Measurements from ENCODE around the gene TINCR. TPM values are rescaled to one million over a fixed set of nuclear protein-coding genes. Genes with fewer than 3 reads are reported as not detected.

Gene TINCR
- total RNA-seq, 1 experiment from 2014 or later, result 0.85 TPM

DNA sequence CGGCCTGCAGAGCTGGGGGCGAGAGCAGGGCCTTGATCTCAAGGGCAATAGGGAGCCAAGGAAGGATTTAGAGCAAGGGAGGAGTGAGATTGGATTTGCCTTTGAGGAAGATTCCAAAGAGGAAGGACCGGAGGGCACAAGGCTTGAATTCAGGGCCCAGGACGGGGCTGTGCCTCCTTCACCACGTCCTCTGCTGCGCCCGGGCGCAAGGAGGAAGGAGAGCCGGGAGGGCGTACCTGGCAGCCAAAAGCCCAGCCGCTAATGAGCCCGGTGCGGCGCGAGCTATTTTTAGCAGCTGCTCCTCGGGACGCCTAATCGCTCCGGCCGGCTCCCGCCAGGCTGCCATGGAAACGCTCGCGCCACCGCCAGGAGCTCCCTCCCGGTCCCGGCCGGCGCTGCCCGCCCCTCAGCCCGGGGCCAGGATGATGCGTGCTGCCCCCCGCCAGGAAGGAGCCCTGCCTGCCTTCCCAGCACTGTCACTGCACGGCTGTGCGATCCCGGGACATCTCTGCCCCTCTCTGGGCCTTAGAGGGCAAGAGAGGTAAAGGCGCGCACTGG is 31.3 kb downstream of the TINCR start (continued):
- TF ChIP-seq, protein P1, sequence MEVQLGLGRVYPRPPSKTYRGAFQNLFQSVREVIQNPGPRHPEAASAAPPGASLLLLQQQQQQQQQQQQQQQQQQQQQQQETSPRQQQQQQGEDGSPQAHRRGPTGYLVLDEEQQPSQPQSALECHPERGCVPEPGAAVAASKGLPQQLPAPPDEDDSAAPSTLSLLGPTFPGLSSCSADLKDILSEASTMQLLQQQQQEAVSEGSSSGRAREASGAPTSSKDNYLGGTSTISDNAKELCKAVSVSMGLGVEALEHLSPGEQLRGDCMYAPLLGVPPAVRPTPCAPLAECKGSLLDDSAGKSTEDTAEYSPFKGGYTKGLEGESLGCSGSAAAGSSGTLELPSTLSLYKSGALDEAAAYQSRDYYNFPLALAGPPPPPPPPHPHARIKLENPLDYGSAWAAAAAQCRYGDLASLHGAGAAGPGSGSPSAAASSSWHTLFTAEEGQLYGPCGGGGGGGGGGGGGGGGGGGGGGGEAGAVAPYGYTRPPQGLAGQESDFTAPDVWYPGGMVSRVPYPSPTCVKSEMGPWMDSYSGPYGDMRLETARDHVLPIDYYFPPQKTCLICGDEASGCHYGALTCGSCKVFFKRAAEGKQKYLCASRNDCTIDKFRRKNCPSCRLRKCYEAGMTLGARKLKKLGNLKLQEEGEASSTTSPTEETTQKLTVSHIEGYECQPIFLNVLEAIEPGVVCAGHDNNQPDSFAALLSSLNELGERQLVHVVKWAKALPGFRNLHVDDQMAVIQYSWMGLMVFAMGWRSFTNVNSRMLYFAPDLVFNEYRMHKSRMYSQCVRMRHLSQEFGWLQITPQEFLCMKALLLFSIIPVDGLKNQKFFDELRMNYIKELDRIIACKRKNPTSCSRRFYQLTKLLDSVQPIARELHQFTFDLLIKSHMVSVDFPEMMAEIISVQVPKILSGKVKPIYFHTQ (CRISPR knock-in tag; IDR thresholded peaks at IDR 0.05), result no peak
- TF ChIP-seq ZBTB21 (CRISPR knock-in tag; IDR thresholded peaks at IDR 0.05; ENCODE audit: borderline replicate concordance) (peak; percentile 71; the same call in 1 of the 2 replicates), GRHL2 (CRISPR knock-in tag; IDR thresholded peaks at IDR 0.05; ENCODE audit: insufficient replicate concordance, severe bottlenecking) (no peak), FOXP1 (CRISPR knock-in tag; IDR thresholded peaks at IDR 0.05; ENCODE audit: borderline replicate concordance) (no peak), SP1 (CRISPR knock-in tag; conservative IDR thresholded peaks at IDR 0.05) (peak; percentile 58), MXD4 (CRISPR knock-in tag; IDR thresholded peaks at IDR 0.05; ENCODE audit: borderline replicate concordance) (no peak), CBFB (CRISPR knock-in tag; IDR thresholded peaks at IDR 0.05; ENCODE audit: low read depth) (peak; percentile 36; the same call in 1 of the 2 replicates), ZNF263 (CRISPR knock-in tag; IDR thresholded peaks at IDR 0.05; ENCODE audit: low read depth) (peak; percentile 45; the same call in 1 of the 2 replicates), HMGA2 (CRISPR knock-in tag; IDR thresholded peaks at IDR 0.05) (no peak), ZNF138 (CRISPR knock-in tag; conservative IDR thresholded peaks at IDR 0.05) (0 out of 2 replicates have a peak, but pooled peaks have one; percentile 40), ZNF416 (CRISPR knock-in tag; IDR thresholded peaks at IDR 0.05) (no peak)
- TF ChIP-seq, protein P2, sequence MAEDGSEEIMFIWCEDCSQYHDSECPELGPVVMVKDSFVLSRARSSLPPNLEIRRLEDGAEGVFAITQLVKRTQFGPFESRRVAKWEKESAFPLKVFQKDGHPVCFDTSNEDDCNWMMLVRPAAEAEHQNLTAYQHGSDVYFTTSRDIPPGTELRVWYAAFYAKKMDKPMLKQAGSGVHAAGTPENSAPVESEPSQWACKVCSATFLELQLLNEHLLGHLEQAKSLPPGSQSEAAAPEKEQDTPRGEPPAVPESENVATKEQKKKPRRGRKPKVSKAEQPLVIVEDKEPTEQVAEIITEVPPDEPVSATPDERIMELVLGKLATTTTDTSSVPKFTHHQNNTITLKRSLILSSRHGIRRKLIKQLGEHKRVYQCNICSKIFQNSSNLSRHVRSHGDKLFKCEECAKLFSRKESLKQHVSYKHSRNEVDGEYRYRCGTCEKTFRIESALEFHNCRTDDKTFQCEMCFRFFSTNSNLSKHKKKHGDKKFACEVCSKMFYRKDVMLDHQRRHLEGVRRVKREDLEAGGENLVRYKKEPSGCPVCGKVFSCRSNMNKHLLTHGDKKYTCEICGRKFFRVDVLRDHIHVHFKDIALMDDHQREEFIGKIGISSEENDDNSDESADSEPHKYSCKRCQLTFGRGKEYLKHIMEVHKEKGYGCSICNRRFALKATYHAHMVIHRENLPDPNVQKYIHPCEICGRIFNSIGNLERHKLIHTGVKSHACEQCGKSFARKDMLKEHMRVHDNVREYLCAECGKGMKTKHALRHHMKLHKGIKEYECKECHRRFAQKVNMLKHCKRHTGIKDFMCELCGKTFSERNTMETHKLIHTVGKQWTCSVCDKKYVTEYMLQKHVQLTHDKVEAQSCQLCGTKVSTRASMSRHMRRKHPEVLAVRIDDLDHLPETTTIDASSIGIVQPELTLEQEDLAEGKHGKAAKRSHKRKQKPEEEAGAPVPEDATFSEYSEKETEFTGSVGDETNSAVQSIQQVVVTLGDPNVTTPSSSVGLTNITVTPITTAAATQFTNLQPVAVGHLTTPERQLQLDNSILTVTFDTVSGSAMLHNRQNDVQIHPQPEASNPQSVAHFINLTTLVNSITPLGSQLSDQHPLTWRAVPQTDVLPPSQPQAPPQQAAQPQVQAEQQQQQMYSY (CRISPR knock-in tag; IDR thresholded peaks at IDR 0.05), result no peak
- TF ChIP-seq, protein P3, sequence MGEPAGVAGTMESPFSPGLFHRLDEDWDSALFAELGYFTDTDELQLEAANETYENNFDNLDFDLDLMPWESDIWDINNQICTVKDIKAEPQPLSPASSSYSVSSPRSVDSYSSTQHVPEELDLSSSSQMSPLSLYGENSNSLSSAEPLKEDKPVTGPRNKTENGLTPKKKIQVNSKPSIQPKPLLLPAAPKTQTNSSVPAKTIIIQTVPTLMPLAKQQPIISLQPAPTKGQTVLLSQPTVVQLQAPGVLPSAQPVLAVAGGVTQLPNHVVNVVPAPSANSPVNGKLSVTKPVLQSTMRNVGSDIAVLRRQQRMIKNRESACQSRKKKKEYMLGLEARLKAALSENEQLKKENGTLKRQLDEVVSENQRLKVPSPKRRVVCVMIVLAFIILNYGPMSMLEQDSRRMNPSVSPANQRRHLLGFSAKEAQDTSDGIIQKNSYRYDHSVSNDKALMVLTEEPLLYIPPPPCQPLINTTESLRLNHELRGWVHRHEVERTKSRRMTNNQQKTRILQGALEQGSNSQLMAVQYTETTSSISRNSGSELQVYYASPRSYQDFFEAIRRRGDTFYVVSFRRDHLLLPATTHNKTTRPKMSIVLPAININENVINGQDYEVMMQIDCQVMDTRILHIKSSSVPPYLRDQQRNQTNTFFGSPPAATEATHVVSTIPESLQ (CRISPR knock-in tag; IDR thresholded peaks at IDR 0.05), result no peak
- TF ChIP-seq, protein P4, sequence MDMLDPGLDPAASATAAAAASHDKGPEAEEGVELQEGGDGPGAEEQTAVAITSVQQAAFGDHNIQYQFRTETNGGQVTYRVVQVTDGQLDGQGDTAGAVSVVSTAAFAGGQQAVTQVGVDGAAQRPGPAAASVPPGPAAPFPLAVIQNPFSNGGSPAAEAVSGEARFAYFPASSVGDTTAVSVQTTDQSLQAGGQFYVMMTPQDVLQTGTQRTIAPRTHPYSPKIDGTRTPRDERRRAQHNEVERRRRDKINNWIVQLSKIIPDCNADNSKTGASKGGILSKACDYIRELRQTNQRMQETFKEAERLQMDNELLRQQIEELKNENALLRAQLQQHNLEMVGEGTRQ (CRISPR knock-in tag; IDR thresholded peaks at IDR 0.05), result no peak
- TF ChIP-seq, protein P5, sequence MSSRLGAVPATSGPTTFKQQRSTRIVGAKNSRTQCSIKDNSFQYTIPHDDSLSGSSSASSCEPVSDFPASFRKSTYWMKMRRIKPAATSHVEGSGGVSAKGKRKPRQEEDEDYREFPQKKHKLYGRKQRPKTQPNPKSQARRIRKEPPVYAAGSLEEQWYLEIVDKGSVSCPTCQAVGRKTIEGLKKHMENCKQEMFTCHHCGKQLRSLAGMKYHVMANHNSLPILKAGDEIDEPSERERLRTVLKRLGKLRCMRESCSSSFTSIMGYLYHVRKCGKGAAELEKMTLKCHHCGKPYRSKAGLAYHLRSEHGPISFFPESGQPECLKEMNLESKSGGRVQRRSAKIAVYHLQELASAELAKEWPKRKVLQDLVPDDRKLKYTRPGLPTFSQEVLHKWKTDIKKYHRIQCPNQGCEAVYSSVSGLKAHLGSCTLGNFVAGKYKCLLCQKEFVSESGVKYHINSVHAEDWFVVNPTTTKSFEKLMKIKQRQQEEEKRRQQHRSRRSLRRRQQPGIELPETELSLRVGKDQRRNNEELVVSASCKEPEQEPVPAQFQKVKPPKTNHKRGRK (CRISPR knock-in tag; IDR thresholded peaks at IDR 0.05; ENCODE audit: borderline replicate concordance), result no peak

Data from WTC11 (cell line).